Neural cell (in vitro differentiated cells): ENCODE data around the gene NPIPA5. TPM values are rescaled to one million over a fixed set of nuclear protein-coding genes. Genes with fewer than 3 reads are reported as not detected.
"Not testable (repeated sequence)": the region's sequence is repeated elsewhere in the genome, so short reads cannot be mapped to it uniquely, and the experiment has no call there.

Source experiments
- H2AFZ ChIP-seq: fragments of 200-600, 300-800 bp; sonication (generic), shearing (Covaris generic); 2 replicates; pipeline ENCODE4 v1.6.0; 2014; ENCODE audit warnings: low read depth, mild to moderate bottlenecking, antibody characterized with exemption, low read length, moderate library complexity
- H3F3A ChIP-seq: fragments of 200-600 bp; shearing (Covaris generic); 2 replicates; pipeline ENCODE4 v1.6.1; 2016; ENCODE audit warnings: mild to moderate bottlenecking, moderate library complexity, mixed read lengths, antibody characterized with exemption, low read length; ENCODE audit not compliant: insufficient read depth, poor library complexity, severe bottlenecking
- H3K27ac ChIP-seq: fragments of 200-600, 300-800 bp; sonication (generic), shearing (Covaris generic); 2 replicates; pipeline ENCODE4 v1.5.1; 2014; ENCODE audit warnings: mild to moderate bottlenecking, low read length, moderate library complexity
- H3K27me3 ChIP-seq: fragments of 300-800, 200-600 bp; sonication (generic), shearing (Covaris generic); 2 replicates; pipeline ENCODE4 v1.6.0; 2014; ENCODE audit warnings: mild to moderate bottlenecking, low read depth, low read length, moderate library complexity; ENCODE audit not compliant: insufficient read depth
- H3K36me3 ChIP-seq: fragments of 300-800, 200-600 bp; sonication (generic), shearing (Covaris generic); 2 replicates; pipeline ENCODE4 v1.5.1; 2014; ENCODE audit warnings: mild to moderate bottlenecking, antibody characterized with exemption, low read length, moderate library complexity; ENCODE audit not compliant: insufficient read depth
- H3K4me2 ChIP-seq: fragments of 300-800, 200-600 bp; sonication (generic), shearing (Covaris generic); 2 replicates; pipeline ENCODE4 v1.6.0; 2014; ENCODE audit warnings: mild to moderate bottlenecking, low read length
- H3K4me3 ChIP-seq: fragments of 300-800, 200-600 bp; sonication (generic), shearing (Covaris generic); 2 replicates; pipeline ENCODE4 v1.5.1; 2014; ENCODE audit warnings: mild to moderate bottlenecking, low read length, moderate library complexity
- H3K79me2 ChIP-seq: fragments of 200-600 bp; shearing (Covaris generic); replicated peaks from 2 replicates; pipeline ENCODE4 v1.6.0; 2014; ENCODE audit warnings: mild to moderate bottlenecking, low read length, moderate library complexity; ENCODE audit not compliant: insufficient read depth
- H3K9ac ChIP-seq: fragments of 300-800, 200-600 bp; sonication (generic), shearing (Covaris generic); 2 replicates; pipeline ENCODE4 v1.6.1; 2016; ENCODE audit warnings: mild to moderate bottlenecking, low read length, mixed read lengths
- H3K9me2 ChIP-seq: fragments of 200-600 bp; shearing (Covaris generic); 2 replicates; pipeline ENCODE4 v1.6.1; 2016; ENCODE audit warnings: mild to moderate bottlenecking, low read length, mixed read lengths; ENCODE audit not compliant: insufficient read depth
- H3K9me3 ChIP-seq: fragments of 200-600, 300-800 bp; sonication (generic), shearing (Covaris generic); 2 replicates; pipeline ENCODE4 v1.6.1; 2016; ENCODE audit warnings: mild to moderate bottlenecking, mixed run types, low read length, moderate library complexity, mixed read lengths
- H4K20me1 ChIP-seq: fragments of 200-600 bp; shearing (Covaris generic); 2 replicates; pipeline ENCODE4 v1.6.1; 2016; ENCODE audit warnings: mild to moderate bottlenecking, mixed run types; ENCODE audit not compliant: insufficient read depth
- EP300 ChIP-seq: fragments of 450-650 bp; conservative IDR thresholded peaks from 2 replicates; pipeline ENCODE4 v1.6.1; 2014; ENCODE audit warnings: antibody characterized with exemption, mild to moderate bottlenecking, moderate library complexity; ENCODE audit not compliant: poor library complexity, severe bottlenecking
- RAD21 ChIP-seq: fragments of 450-650 bp; conservative IDR thresholded peaks from 2 replicates; pipeline ENCODE4 v1.6.1; 2014; ENCODE audit warnings: antibody characterized with exemption, mild to moderate bottlenecking, moderate library complexity
- SMC3 ChIP-seq: fragments of 450-650 bp; conservative IDR thresholded peaks from 2 replicates; pipeline ENCODE4 v1.6.1; 2014; ENCODE audit warnings: antibody characterized with exemption, mild to moderate bottlenecking, moderate library complexity; ENCODE audit not compliant: poor library complexity
- TAF1 ChIP-seq: IDR thresholded peaks from 2 replicates; pipeline ENCODE4 v1.6.1; 2012; ENCODE audit warnings: low read depth
- polyA plus RNA-seq: library from polyadenylated mRNA; depleted of rRNA; stranded (reverse); fragments of >200 nt; gene quantifications from 2 replicates; pipeline ENCODE4 v1.2.3, GENCODE V29; 2014
- TF ChIP-seq, protein P1 (sequence below): IDR thresholded peaks from 2 replicates; pipeline ENCODE4 v1.6.1; 2012; ENCODE audit warnings: borderline replicate concordance

Gene NPIPA5
- polyA plus RNA-seq, 1 donor from 2014 or later, result 27.2 TPM

DNA sequence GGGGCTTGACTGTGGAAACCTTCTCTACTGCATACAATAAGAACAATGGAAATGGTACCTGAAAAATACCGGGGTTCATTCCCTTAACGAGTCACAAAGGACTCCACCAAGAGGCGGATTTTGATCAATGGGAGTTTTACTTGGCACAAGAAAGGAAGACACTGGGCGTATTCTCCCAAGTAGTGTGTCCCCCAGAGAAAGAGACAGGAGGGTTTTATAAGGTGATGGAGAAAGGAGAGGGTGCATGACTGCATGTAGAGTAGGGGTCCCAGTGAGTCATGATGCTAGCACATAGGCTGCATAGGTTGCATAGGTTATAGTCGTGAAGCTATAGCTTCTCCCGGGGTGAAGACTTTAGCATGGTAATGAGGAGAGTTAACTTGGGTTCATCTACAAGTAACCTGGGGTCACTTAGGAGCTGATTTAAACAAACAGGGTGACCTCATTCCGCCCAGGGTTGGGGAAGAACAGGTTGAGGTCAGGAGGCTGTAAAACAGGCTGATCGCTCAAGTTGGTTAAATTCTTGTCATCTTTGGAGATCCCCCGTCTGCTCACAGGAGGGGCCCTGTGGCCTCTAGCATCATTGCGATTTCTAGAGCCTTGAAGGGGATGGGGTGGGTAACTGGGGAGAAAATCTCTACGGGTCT is 19.0 kb upstream of the NPIPA5 start:
- H3K4me2 ChIP-seq, result no peak overlapping the region
- no peaks in the 10 kb centered on the region for H3F3A ChIP-seq
- H3K27ac ChIP-seq, result no peak overlapping the region
- no peak overlapping the region for H3K9ac ChIP-seq
- no peaks in the 10 kb centered on the region for H3K36me3 ChIP-seq
- H4K20me1 ChIP-seq, result no peaks in the 10 kb centered on the region
- TF ChIP-seq EP300, result no peak
- TF ChIP-seq, protein P1, sequence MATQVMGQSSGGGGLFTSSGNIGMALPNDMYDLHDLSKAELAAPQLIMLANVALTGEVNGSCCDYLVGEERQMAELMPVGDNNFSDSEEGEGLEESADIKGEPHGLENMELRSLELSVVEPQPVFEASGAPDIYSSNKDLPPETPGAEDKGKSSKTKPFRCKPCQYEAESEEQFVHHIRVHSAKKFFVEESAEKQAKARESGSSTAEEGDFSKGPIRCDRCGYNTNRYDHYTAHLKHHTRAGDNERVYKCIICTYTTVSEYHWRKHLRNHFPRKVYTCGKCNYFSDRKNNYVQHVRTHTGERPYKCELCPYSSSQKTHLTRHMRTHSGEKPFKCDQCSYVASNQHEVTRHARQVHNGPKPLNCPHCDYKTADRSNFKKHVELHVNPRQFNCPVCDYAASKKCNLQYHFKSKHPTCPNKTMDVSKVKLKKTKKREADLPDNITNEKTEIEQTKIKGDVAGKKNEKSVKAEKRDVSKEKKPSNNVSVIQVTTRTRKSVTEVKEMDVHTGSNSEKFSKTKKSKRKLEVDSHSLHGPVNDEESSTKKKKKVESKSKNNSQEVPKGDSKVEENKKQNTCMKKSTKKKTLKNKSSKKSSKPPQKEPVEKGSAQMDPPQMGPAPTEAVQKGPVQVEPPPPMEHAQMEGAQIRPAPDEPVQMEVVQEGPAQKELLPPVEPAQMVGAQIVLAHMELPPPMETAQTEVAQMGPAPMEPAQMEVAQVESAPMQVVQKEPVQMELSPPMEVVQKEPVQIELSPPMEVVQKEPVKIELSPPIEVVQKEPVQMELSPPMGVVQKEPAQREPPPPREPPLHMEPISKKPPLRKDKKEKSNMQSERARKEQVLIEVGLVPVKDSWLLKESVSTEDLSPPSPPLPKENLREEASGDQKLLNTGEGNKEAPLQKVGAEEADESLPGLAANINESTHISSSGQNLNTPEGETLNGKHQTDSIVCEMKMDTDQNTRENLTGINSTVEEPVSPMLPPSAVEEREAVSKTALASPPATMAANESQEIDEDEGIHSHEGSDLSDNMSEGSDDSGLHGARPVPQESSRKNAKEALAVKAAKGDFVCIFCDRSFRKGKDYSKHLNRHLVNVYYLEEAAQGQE, result no peak
- TF ChIP-seq RAD21, result no peak
- no peak for TF ChIP-seq SMC3
- TF ChIP-seq TAF1, result no peak
- H3K9me3 ChIP-seq, result no peaks in the 10 kb centered on the region
- H2AFZ ChIP-seq, result no peak overlapping the region
- peaks cover 3% of the 10 kb centered on the region for H3K27me3 ChIP-seq
- H3K4me3 ChIP-seq, result no peak overlapping the region
- no peaks in the 10 kb centered on the region for H3K9me2 ChIP-seq
- no peaks in the 10 kb centered on the region for H3K79me2 ChIP-seq

DNA sequence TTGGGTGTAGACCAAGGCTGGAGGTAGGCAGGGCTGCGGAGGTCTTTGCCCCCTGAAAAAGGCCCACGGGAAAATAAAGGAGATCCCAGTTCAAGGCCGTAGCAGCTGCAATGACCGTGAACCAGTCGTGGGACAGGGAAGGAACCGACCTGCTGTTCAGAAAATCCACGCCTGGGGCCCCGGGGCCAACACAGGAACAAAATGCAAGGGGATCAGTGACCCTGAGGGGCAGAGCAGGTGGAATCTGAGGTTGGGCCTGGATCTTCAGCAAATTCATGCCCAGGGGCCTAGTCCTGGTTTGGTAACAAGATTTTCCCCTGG is 18.4 kb upstream of the NPIPA5 start:
- H3F3A ChIP-seq, H3K4me3 ChIP-seq, H2AFZ ChIP-seq, H3K9me2 ChIP-seq, H3K27me3 ChIP-seq, H3K79me2 ChIP-seq, H3K9me3 ChIP-seq, H3K9ac ChIP-seq, H3K27ac ChIP-seq, H4K20me1 ChIP-seq, H3K36me3 ChIP-seq, H3K4me2 ChIP-seq: not testable (repeated sequence)

DNA sequence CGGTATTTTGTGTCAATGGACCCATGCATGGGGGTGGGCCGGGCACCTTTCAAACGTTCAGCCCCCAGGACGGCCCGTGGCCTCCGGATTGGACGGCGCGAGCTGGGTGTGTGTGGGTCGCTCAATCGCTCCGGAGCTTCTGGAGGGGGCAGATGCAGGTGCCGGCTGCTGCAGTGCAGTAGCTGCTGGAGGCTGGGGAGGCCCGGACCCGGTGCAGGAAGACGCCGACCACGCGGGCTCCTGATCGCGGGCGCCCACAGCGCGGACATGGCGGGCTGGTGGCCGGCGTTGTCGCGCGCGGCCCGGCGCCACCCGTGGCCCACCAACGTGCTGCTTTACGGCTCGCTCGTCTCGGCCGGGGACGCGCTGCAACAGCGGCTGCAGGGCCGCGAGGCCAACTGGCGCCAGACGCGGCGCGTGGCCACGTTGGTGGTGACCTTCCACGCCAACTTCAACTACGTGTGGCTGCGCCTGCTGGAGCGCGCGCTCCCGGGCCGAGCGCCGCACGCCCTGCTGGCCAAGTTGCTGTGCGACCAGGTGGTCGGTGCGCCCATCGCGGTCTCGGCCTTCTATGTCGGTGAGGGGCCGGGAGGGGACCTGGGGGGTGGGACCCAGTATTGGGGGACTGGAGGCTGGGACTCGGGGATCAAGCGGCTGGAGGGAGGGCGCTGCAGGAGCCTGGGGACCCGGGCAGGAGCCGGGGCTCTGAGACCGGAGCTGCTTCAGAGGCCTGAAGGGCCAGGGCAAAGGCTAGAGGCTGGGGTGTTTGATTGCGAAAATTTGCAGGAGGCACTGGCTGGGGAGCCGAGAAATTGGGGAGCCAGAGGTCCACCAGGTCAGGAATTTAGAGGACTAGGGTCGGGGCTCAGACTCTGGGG is 17.8 kb upstream of the NPIPA5 start, which contains the start of gene MPV17L:
MPV17L (plus strand) TSS at position 124 of the 878 bp plus-strand sequence; CDS start at position 268, 144 bp downstream.
- not testable (repeated sequence) for H3K79me2 ChIP-seq, H3F3A ChIP-seq, H3K36me3 ChIP-seq, H4K20me1 ChIP-seq, H3K9me3 ChIP-seq, H3K27me3 ChIP-seq, H3K9me2 ChIP-seq, H2AFZ ChIP-seq, H3K4me2 ChIP-seq, H3K27ac ChIP-seq
- Histone ChIP-seq H3K9ac (peak within 1 kb of the TSS; percentile 5), H3K4me3 (peak within 1 kb of the TSS; percentile 51)

DNA sequence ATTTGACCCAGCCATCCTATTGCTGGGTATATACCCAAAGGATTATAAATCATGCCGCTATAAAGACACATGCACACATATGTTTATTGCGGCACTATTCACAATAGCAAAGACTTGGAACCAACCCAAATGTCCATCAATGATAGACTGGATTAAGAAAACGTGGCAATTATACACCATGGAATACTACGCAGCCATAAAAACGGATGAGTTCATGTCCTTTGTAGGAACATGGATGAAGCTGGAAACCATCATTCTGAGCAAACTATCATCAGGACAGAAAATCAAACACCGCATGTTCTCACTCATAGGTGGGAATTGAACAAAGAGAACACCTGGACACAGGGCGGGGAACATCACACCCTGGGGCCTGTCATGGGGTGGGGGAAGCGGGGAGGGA is 14.9 kb upstream of the NPIPA5 start:
- not testable (repeated sequence) for H3K9me3 ChIP-seq, H3K4me3 ChIP-seq, H3K79me2 ChIP-seq, H3K4me2 ChIP-seq, H3K27ac ChIP-seq, H3K36me3 ChIP-seq, H3K9me2 ChIP-seq, H3F3A ChIP-seq, H2AFZ ChIP-seq, H3K27me3 ChIP-seq, H3K9ac ChIP-seq, H4K20me1 ChIP-seq

DNA sequence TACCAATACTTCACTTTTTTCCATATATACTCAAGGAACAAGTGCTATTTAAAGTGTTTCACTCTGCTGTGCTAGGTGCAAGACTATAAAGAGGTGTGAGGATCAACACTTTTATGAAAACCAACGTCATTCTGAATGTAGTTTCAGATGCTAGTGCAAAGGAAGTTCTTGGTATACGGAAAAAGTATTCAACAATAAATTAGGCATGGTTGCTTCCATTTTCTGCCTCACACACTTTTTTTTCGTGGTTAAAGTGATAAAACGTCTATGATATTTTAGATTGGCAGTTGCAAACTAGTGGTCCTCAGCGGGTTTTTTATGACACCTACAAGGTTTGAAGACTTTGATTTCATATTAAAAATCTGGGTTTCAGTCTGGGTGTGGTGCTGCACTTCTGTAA is 11.8 kb upstream of the NPIPA5 start:
- not testable (repeated sequence) for H3K79me2 ChIP-seq, H3K9me3 ChIP-seq, H3K9ac ChIP-seq, H2AFZ ChIP-seq, H3K4me3 ChIP-seq, H4K20me1 ChIP-seq, H3K9me2 ChIP-seq, H3K27me3 ChIP-seq, H3K27ac ChIP-seq, H3K36me3 ChIP-seq, H3F3A ChIP-seq, H3K4me2 ChIP-seq

DNA sequence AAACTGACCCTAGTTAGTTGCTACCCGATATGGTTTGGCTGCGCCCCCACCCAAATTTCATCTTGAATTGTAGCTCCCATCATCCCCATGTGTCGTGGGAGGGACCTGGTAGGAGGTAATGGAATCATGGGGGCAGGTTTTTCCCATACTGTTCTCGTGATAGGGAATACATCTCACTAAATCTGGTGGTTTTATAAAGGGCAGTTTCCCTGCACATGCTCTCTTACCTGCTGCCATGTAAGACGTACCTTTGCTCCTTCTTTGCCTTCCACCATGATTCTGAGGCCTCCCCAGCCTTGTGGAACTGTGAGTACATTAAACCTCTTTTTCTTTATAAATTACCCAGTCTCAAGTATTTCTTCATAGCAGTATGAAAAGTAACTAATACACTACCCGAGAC is 10.0 kb upstream of the NPIPA5 start:
- H3K4me2 ChIP-seq, H3K27me3 ChIP-seq, H4K20me1 ChIP-seq, H3K9ac ChIP-seq, H2AFZ ChIP-seq, H3K79me2 ChIP-seq, H3K9me2 ChIP-seq, H3K9me3 ChIP-seq, H3K4me3 ChIP-seq, H3F3A ChIP-seq, H3K36me3 ChIP-seq, H3K27ac ChIP-seq: not testable (repeated sequence)
